Measurements from ENCODE around the gene IFITM2. TPM values are rescaled to one million over a fixed set of nuclear protein-coding genes. Genes with fewer than 3 reads are reported as not detected.
"Not testable (repeated sequence)": the region's sequence is repeated elsewhere in the genome, so short reads cannot be mapped to it uniquely, and the experiment has no call there.

IFITM2 gene
- total RNA-seq, 4 donors from 2014 or later, result 83.2 to 318 (median 92.9) TPM

GRCh38 chr11:311013-311748 lies 3.6 kb downstream of the IFITM2 start:
- H3K9me3 ChIP-seq; DNase-seq; H3K27me3 ChIP-seq; H3K4me3 ChIP-seq (replicated peaks in 1 of 3); intact Hi-C loops (cut with DNase I); H3K36me3 ChIP-seq: not testable (repeated sequence)
- no CpG with 5 or more reads among the region's 71 CpGs for WGBS, 2 donors
- peaks cover 4 to 23% of the 10 kb centered on the region in 2 donors for H3K4me1 ChIP-seq
- peak overlapping the region in 1 of 3 donors; percentile 69 for H3K27ac ChIP-seq

GRCh38 chr11:312092-312816 lies 4.6 kb downstream of the IFITM2 start:
- no peaks in the 10 kb centered on the region for H3K9me3 ChIP-seq
- intact Hi-C loops (cut with DNase I), result no loop called here
- peaks cover 0 to 3% of the 10 kb centered on the region in 2 donors for H3K36me3 ChIP-seq
- no peaks in the 10 kb centered on the region for H3K27me3 ChIP-seq
- H3K4me1 ChIP-seq, result peaks cover 4 to 21% of the 10 kb centered on the region in 2 donors
- 57 to 69% methylated on average over 14 of the region's 14 CpGs for WGBS, 2 donors
- TF ChIP-seq CTCF (IDR thresholded peaks at IDR 0.05), result no peak
- no peak for TF ChIP-seq POLR2A (IDR thresholded peaks at IDR 0.05)
- no peak overlapping the region for H3K4me3 ChIP-seq (replicated peaks in 1 of 3)
- H3K27ac ChIP-seq, result peak overlapping the region; percentile 69 to 71 (median 71)
- no peak for DNase-seq

GRCh38 chr11:313304-313786 lies 5.7 kb downstream of the IFITM2 start:
- Histone ChIP-seq H3K27me3 (no peaks in the 10 kb centered on the region), H3K4me1 (peaks cover 4 to 15% of the 10 kb centered on the region in 2 donors), H3K4me3 (replicated peaks in 1 of 3) (peak overlapping the region in 1 of 3 donors; percentile 41), H3K36me3 (peaks cover 0 to 3% of the 10 kb centered on the region in 2 donors), H3K27ac (peak overlapping the region; percentile 53 to 88 (median 71)), H3K9me3 (no peaks in the 10 kb centered on the region)
- intact Hi-C loops (cut with DNase I), result no loop called here
- no peak for DNase-seq
- TF ChIP-seq POLR2A (IDR thresholded peaks at IDR 0.05) (no peak), CTCF (IDR thresholded peaks at IDR 0.05) (no peak)
- 85 to 87% methylated on average over 7 to 8 of the region's 8 CpGs for WGBS, 2 donors

GRCh38 chr11:313787-314553 lies 6.4 kb downstream of the IFITM2 start, which contains the start of gene IFITM1:
TSS of gene IFITM1 (plus strand) at chr11:314040. CDS start at chr11:314171, 131 bp downstream.
- no peaks in the 10 kb centered on the region for H3K9me3 ChIP-seq
- H3K27me3 ChIP-seq, result no peaks in the 10 kb centered on the region
- H3K36me3 ChIP-seq, result peaks cover 0 to 3% of the 10 kb centered on the region in 2 donors
- DNase-seq, result no peak
- H3K4me3 ChIP-seq (replicated peaks in 1 of 3), result peak within 1 kb of the TSS in 2 of 3 donors; percentile 41 to 42
- H3K4me1 ChIP-seq, result peaks cover 4 to 15% of the 10 kb centered on the region in 2 donors
- intact Hi-C loops (cut with DNase I), result no loop called here
- TF ChIP-seq CTCF (IDR thresholded peaks at IDR 0.05) (no peak), POLR2A (IDR thresholded peaks at IDR 0.05) (peak in 1 of 2 donors; percentile 53)
- H3K27ac ChIP-seq, result peak within 1 kb of the TSS; percentile 71 to 88 (median 74)
- WGBS, 2 donors, result 45 to 51% methylated on average over 15 to 18 of the region's 18 CpGs

- Histone ChIP-seq H3K27ac (peak overlapping the region; percentile 71 to 88 (median 74)), H3K4me1 (peaks cover 4 to 15% of the 10 kb centered on the region in 2 donors), H3K4me3 (replicated peaks in 1 of 3) (peak overlapping the region in 2 of 3 donors; percentile 41 to 42)
- H3K36me3 ChIP-seq; H3K9me3 ChIP-seq; H3K27me3 ChIP-seq; intact Hi-C loops (cut with DNase I); DNase-seq: not testable (repeated sequence)
- 65 to 85% methylated on average over 4 to 6 of the region's 6 CpGs for WGBS, 2 donors
Observed at GRCh38 chr11:314554-314875, 6.9 kb downstream of the IFITM2 start.

Measured in thyroid gland (tissue), 4 donors.